K562 (cell line): Measurements from ENCODE around the gene BIRC3. TPM values are rescaled to one million over a fixed set of nuclear protein-coding genes. Genes with fewer than 3 reads are reported as not detected.
A peak's percentile ranks its signal among the peaks of the same experiment; 100 is the strongest.

Source experiments
- ATAC-seq: fragments of 200-7000 bp; cut with Tn5 transposase; 3 replicates; pipeline ENCODE4 v1.9.1; 2020; ENCODE audit warnings: moderate library complexity
- BruUV-seq: library from RNA; stranded (reverse); fragments of 400-500 nt; replicated peaks from 2 replicates; lab custom pipeline; 2021; lab: Mats Ljungman, UMichigan
- CTCF ChIA-PET: fragments of 300-600 bp; formaldehyde crosslinking; extraction: SDS; loops from one replicate; lab custom pipeline; 2021; ENCODE audit warnings: low intra/inter-chr PET ratio; lab: Yijun Ruan, JAX
- POLR2A ChIA-PET: fragments of 300-600, 350-650 bp; sonication (Branson Sonifier 250); formaldehyde crosslinking; extraction: SDS; loops from one replicate; lab custom pipeline; 2021; ENCODE audit warnings: antibody characterized with exemption, inconsistent platforms; lab: Yijun Ruan, JAX
- DNase-seq, 4 experiments: peaks; one replicate each; pipeline versions ENCODE4 v3.0.0 to v3.0.0-alpha.2; 2011 to 2018; ENCODE audit warnings: low spot score in 3 of 4, mixed read lengths in 3 of 4; ENCODE audit errors: extremely low read depth in 1 of 4
- FAIRE-seq: peaks from 2 replicates; lab custom pipeline; 2011; peaks lifted over from hg19 to GRCh38; lab: Jason Lieb, UNC
- H2AFZ ChIP-seq: 2 replicates; pipeline ENCODE4 v1.6.0; 2011; ENCODE audit warnings: low read depth, low read length, control low read depth, inconsistent platforms
- H3K27ac ChIP-seq: fragments of 200-600 bp; 3 replicates; pipeline ENCODE4 v1.8.0; 2011; ENCODE audit warnings: low read depth, mild to moderate bottlenecking, control low read depth, inconsistent platforms, low read length, moderate library complexity, mixed read lengths; ENCODE audit errors: extremely low read depth
- H3K27me3 ChIP-seq, 2 experiments: fragments of 300-600 bp in 1 of 2; 2 replicates in 1 of 2; 3 replicates in 1 of 2; pipeline versions ENCODE4 v1.6.0 to v1.8.0; 2011; ENCODE audit warnings: inconsistent platforms in 2 of 2, low read length in 2 of 2, mild to moderate bottlenecking in 1 of 2, mixed read lengths in 1 of 2, moderate library complexity in 1 of 2; ENCODE audit not compliant: control insufficient read depth in 2 of 2, insufficient read depth in 2 of 2
- H3K36me3 ChIP-seq: fragments of 300-600 bp; 3 replicates; pipeline ENCODE4 v1.8.0; 2011; ENCODE audit warnings: mild to moderate bottlenecking, low read length, inconsistent platforms; ENCODE audit not compliant: control insufficient read depth, insufficient read depth
- H3K4me1 ChIP-seq, 2 experiments: fragments of 200-600 bp in 1 of 2; replicated peaks in 1 of 2; 2 replicates in 1 of 2; 3 replicates in 1 of 2; pipeline versions ENCODE4 v1.5.1 to v1.8.0; 2011; ENCODE audit warnings: inconsistent platforms in 2 of 2, low read length in 2 of 2, mild to moderate bottlenecking in 1 of 2, mixed read lengths in 1 of 2, moderate library complexity in 1 of 2; ENCODE audit not compliant: control insufficient read depth in 2 of 2, insufficient read depth in 2 of 2
- H3K4me2 ChIP-seq: 2 replicates; pipeline ENCODE4 v1.6.1; 2011; ENCODE audit warnings: low read length, control low read depth, inconsistent platforms, mixed read lengths; ENCODE audit not compliant: insufficient read depth
- H3K4me3 ChIP-seq: fragments of 200-600 bp; sonication (generic), shearing (Covaris generic); 2 replicates; pipeline ENCODE4 v1.5.1; 2016; ENCODE audit warnings: control low read depth, inconsistent platforms
- H3K79me2 ChIP-seq: fragments of 200-600 bp; 3 replicates; pipeline ENCODE4 v1.8.0; 2011; ENCODE audit warnings: low read length, inconsistent platforms; ENCODE audit not compliant: control insufficient read depth, insufficient read depth
- H3K9ac ChIP-seq, 2 experiments: 2 replicates each; pipeline versions ENCODE4 v1.6.0 to v1.6.1; 2011; ENCODE audit warnings: low read depth in 2 of 2, low read length in 2 of 2, control low read depth in 1 of 2, inconsistent platforms in 1 of 2, mild to moderate bottlenecking in 1 of 2, mixed read lengths in 1 of 2; ENCODE audit not compliant: insufficient read depth in 1 of 2
- H3K9me1 ChIP-seq: one replicate; pipeline ENCODE4 v1.6.0; 2011; ENCODE audit warnings: inconsistent platforms, mild to moderate bottlenecking, low read length, moderate library complexity; ENCODE audit not compliant: control insufficient read depth, insufficient read depth
- H3K9me3 ChIP-seq: replicated peaks from 2 replicates; pipeline ENCODE4 v1.5.1; 2011; ENCODE audit warnings: low read depth, low read length, inconsistent platforms; ENCODE audit not compliant: control insufficient read depth, insufficient read depth
- H4K20me1 ChIP-seq: replicated peaks from 2 replicates; pipeline ENCODE4 v1.6.1; 2011; ENCODE audit warnings: low read length, inconsistent platforms, mixed read lengths; ENCODE audit not compliant: control insufficient read depth, insufficient read depth
- ETV5 ChIP-seq: sonication (generic); formaldehyde crosslinking; IDR thresholded peaks from 2 replicates; pipeline ENCODE4 v1.4.0; 2020; ENCODE audit warnings: low read depth, mild to moderate bottlenecking, missing genetic modification reagents
- MYBL2 ChIP-seq, 2 experiments: fragments of 450-650 bp in 1 of 2; sonication (generic) in 1 of 2; formaldehyde crosslinking in 1 of 2; IDR thresholded peaks; 2 replicates each; pipeline versions ENCODE4 v1.6.1 to v1.8.1; 2017 to 2022; ENCODE audit warnings: borderline replicate concordance in 1 of 2, inconsistent platforms in 1 of 2, low read depth in 1 of 2, mild to moderate bottlenecking in 1 of 2, missing genetic modification reagents in 1 of 2, moderate library complexity in 1 of 2
- NFE2 ChIP-seq: IDR thresholded peaks from 2 replicates; pipeline ENCODE4 v1.6.1; 2014; ENCODE audit warnings: antibody characterized with exemption, low read depth
- POLR2H ChIP-seq: IDR thresholded peaks from 2 replicates; pipeline ENCODE4 v1.6.1; 2016; ENCODE audit warnings: missing genetic modification characterization, low read depth, mild to moderate bottlenecking, control low read depth, missing compliant biosample characterization, moderate library complexity
- ZKSCAN1 ChIP-seq: fragments of 150-350 bp; IDR thresholded peaks from 2 replicates; pipeline ENCODE4 v1.6.1; 2016; ENCODE audit warnings: low read depth, low read length
- ZNF384 ChIP-seq: IDR thresholded peaks from 2 replicates; pipeline ENCODE4 v1.6.1; 2012; ENCODE audit warnings: low read depth, low read length, improper control_type of control experiment
- WGBS: fragments of 100-300 bp; shearing (Covaris generic); methylation state at CpG from one replicate; pipeline ENCODE4 v1.1.6; 2016; ENCODE audit warnings: low coverage, mixed read lengths; ENCODE audit not compliant: insufficient coverage; ENCODE audit errors: missing lambda C conversion rate; 5-methylcytosine and 5-hydroxymethylcytosine counted together
- in situ Hi-C: fragments of 300-500 bp; cut with MboI; formaldehyde crosslinking; loops from 4 replicates; pipeline ENCODE4 v1.15.0; 2018; ENCODE audit warnings: inconsistent platforms, mixed read lengths
- intact Hi-C: fragments of 100-400 bp; cut with micrococcal nuclease; formaldehyde crosslinking; loops from 2 replicates; pipeline ENCODE4 v1.14.2; 2022
- polyA plus RNA-seq, 8 experiments: library from polyadenylated mRNA; depleted of rRNA in 4 of 8; stranded (reverse) in 5 of 8; unstranded in 3 of 8; fragments of >200 nt; fragmentation: Nextera tagmentation in 2 of 8; fragmentation: Illumina TruSeq in 1 of 8; extraction: Ambion mirVana in 2 of 8; extraction: Trizol in 1 of 8; gene quantifications; 2 replicates each; pipeline versions ENCODE4 v1.2.1 to v1.2.3, GENCODE V29; 2011 to 2014; ENCODE audit warnings: inconsistent platforms in 1 of 8, missing spikeins in 1 of 8
- total RNA-seq, 7 experiments: library from RNA; depleted of rRNA in 6 of 7; stranded (reverse); fragments of >200 nt in 6 of 7; fragmentation: Illumina TruSeq in 2 of 7; extraction: Trizol in 2 of 7; gene quantifications; 2 replicates each; pipeline versions ENCODE4 v1.2.1 to v1.2.3, GENCODE V29; 2011 to 2021; ENCODE audit warnings: low replicate concordance in 1 of 7
- TF ChIP-seq, protein P1 (sequence below): sonication (generic); IDR thresholded peaks from 2 replicates; pipeline ENCODE4 v1.6.1; 2016
- TF ChIP-seq, protein P2 (sequence below), 2 experiments: fragments of 450-650 bp in 1 of 2; sonication (generic) in 1 of 2; formaldehyde crosslinking in 1 of 2; IDR thresholded peaks; 2 replicates each; pipeline versions ENCODE4 v1.7.1 to v1.9.0; 2016 to 2022; ENCODE audit warnings: inconsistent platforms in 1 of 2, mild to moderate bottlenecking in 1 of 2, missing genetic modification reagents in 1 of 2
- TF ChIP-seq, protein P3 (sequence below): sonication (generic); formaldehyde crosslinking; IDR thresholded peaks from 2 replicates; pipeline ENCODE4 v1.9.0; 2022; ENCODE audit warnings: mild to moderate bottlenecking, missing genetic modification reagents

The BIRC3 gene
- total and polyA plus RNA-seq, 9 of the 15 experiments (the other 6 are each of a cell fraction or from before 2014, with no cell fraction given): 0.08 to 0.42 (median 0.18) TPM

DNA sequence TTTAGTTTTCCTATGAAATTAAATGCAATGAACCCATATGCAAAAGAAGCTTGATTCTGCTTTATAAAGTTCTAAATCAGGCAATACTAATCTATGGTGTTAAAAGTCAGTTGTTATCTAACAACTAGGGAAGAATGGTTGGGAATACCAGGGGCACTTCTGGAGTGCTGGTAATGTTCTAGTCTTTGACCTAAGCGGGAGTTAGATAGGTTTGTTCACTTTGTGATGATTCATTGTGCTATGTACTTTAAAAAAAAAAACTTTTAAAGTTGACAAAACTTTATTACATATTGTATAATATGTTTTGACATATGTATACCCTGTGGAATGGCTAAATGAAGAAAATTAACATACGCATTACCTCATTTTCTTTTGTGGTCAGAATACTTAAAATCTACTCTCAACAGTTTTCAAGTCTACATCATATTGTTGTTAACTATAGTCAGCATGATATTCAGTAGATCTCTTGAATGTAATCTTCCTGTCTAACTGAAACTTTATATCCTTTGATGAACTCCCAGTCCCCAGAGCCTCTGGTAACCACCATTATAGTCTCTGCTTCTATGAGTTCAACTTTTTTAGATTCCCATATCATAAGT is 69.0 kb downstream of the BIRC3 start:
- CTCF ChIA-PET: no interaction called here
- TF ChIP-seq, protein P1, sequence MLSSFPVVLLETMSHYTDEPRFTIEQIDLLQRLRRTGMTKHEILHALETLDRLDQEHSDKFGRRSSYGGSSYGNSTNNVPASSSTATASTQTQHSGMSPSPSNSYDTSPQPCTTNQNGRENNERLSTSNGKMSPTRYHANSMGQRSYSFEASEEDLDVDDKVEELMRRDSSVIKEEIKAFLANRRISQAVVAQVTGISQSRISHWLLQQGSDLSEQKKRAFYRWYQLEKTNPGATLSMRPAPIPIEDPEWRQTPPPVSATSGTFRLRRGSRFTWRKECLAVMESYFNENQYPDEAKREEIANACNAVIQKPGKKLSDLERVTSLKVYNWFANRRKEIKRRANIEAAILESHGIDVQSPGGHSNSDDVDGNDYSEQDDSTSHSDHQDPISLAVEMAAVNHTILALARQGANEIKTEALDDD: peak; percentile 31; the same call in 1 of the 2 replicates
- TF ChIP-seq, protein P2, sequence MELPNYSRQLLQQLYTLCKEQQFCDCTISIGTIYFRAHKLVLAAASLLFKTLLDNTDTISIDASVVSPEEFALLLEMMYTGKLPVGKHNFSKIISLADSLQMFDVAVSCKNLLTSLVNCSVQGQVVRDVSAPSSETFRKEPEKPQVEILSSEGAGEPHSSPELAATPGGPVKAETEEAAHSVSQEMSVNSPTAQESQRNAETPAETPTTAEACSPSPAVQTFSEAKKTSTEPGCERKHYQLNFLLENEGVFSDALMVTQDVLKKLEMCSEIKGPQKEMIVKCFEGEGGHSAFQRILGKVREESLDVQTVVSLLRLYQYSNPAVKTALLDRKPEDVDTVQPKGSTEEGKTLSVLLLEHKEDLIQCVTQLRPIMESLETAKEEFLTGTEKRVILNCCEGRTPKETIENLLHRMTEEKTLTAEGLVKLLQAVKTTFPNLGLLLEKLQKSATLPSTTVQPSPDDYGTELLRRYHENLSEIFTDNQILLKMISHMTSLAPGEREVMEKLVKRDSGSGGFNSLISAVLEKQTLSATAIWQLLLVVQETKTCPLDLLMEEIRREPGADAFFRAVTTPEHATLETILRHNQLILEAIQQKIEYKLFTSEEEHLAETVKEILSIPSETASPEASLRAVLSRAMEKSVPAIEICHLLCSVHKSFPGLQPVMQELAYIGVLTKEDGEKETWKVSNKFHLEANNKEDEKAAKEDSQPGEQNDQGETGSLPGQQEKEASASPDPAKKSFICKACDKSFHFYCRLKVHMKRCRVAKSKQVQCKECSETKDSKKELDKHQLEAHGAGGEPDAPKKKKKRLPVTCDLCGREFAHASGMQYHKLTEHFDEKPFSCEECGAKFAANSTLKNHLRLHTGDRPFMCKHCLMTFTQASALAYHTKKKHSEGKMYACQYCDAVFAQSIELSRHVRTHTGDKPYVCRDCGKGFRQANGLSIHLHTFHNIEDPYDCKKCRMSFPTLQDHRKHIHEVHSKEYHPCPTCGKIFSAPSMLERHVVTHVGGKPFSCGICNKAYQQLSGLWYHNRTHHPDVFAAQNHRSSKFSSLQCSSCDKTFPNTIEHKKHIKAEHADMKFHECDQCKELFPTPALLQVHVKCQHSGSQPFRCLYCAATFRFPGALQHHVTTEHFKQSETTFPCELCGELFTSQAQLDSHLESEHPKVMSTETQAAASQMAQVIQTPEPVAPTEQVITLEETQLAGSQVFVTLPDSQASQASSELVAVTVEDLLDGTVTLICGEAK (IDR thresholded peaks at IDR 0.05): peak; percentile 78
- TF ChIP-seq, protein P2 (CRISPR knock-in tag; IDR thresholded peaks at IDR 0.05): peak; percentile 45; the same call in 1 of the 2 replicates
- TF ChIP-seq, protein P3, sequence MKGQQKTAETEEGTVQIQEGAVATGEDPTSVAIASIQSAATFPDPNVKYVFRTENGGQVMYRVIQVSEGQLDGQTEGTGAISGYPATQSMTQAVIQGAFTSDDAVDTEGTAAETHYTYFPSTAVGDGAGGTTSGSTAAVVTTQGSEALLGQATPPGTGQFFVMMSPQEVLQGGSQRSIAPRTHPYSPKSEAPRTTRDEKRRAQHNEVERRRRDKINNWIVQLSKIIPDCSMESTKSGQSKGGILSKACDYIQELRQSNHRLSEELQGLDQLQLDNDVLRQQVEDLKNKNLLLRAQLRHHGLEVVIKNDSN: no peak
- TF ChIP-seq NFE2 (peak; percentile 14; the same call in 1 of the 2 replicates), ZKSCAN1 (no peak), ZNF384 (peak; percentile 37; the same call in 1 of the 2 replicates), MYBL2 (IDR thresholded peaks at IDR 0.05; ENCODE audit: low read depth) (no peak), MYBL2 (CRISPR knock-in tag; IDR thresholded peaks at IDR 0.05; ENCODE audit: borderline replicate concordance) (no peak), ETV5 (CRISPR knock-in tag) (no peak), POLR2H (tag) (peak; percentile 48; the same call in 1 of the 2 replicates)

More for the DNA sequence above, 69.0 kb downstream of the BIRC3 start:
- no peak for ATAC-seq
- no peaks in the 10 kb centered on the region for H4K20me1 ChIP-seq
- no peaks in the 10 kb centered on the region for H3K9me1 ChIP-seq
- no peak overlapping the region for H3K4me3 ChIP-seq
- no peaks in the 10 kb centered on the region for H3K79me2 ChIP-seq
- DNase-seq: no peak
- POLR2A ChIA-PET: interaction anchor here (1.1 to 1.8 kb wide), 2 partner anchors 12 to 27 kb away, joined by 3 to 5 read pairs; no protein-coding TSS in a partner anchor
- peak overlapping the region in 1 of 2 experiments; percentile 34; a peak in 1 of 4 replicates for H3K9ac ChIP-seq
- no TSS peak for BruUV-seq
- H3K36me3 ChIP-seq: peaks cover 17% of the 10 kb centered on the region
- no peaks in the 10 kb centered on the region for H3K27me3 ChIP-seq
- peak overlapping the region; percentile 34; the same call in 1 of the 2 replicates for H2AFZ ChIP-seq
- in situ Hi-C loops: no loop called here
- H3K4me1 ChIP-seq: peaks cover 21 to 45% of the 10 kb centered on the region in 2 experiments; a peak in 4 of 5 replicates
- FAIRE-seq: no peak
- peaks cover 3% of the 10 kb centered on the region; the same call in 1 of the 2 replicates for H3K9me3 ChIP-seq
- H3K27ac ChIP-seq: peak overlapping the region; percentile 76; the same call in 2 of the 3 replicates
- intact Hi-C loops: loop anchor here (5.0 kb wide), 1 partner anchor 66 kb away; the partner anchor contains the start of gene TMEM123
- WGBS: 29% methylated on average over 2 of the region's 2 CpGs
- H3K4me2 ChIP-seq: no peak overlapping the region
